K562 (cell line): Measurements from ENCODE around the gene TRAF3IP3. TPM values are rescaled to one million over a fixed set of nuclear protein-coding genes. Genes with fewer than 3 reads are reported as not detected.

Experiments used
- BRD4 ChIP-seq: fragments of 200-600 bp; sonication (generic); IDR thresholded peaks from 2 replicates; pipeline ENCODE4 v1.6.1; 2017; ENCODE audit warnings: inconsistent platforms
- CTBP1 ChIP-seq: fragments of 450-650 bp; IDR thresholded peaks from 2 replicates; pipeline ENCODE4 v1.6.1; 2016; ENCODE audit warnings: borderline replicate concordance
- FOXA3 ChIP-seq, 2 experiments: fragments of 450-650 bp in 1 of 2; sonication (generic) in 1 of 2; formaldehyde crosslinking; IDR thresholded peaks in 1 of 2; conservative IDR thresholded peaks in 1 of 2; 2 replicates each; pipeline versions ENCODE4 v1.4.0 to v1.8.0; 2020 to 2022; ENCODE audit warnings: mild to moderate bottlenecking in 2 of 2, missing genetic modification reagents in 1 of 2
- FOXM1 ChIP-seq, 2 experiments: fragments of 450-650 bp in 1 of 2; sonication (generic) in 1 of 2; formaldehyde crosslinking in 1 of 2; IDR thresholded peaks; 2 replicates each; pipeline versions ENCODE4 v1.6.1 to v1.9.0; 2017 to 2022; ENCODE audit warnings: low read depth in 2 of 2, mild to moderate bottlenecking in 2 of 2, missing genetic modification reagents in 1 of 2, moderate library complexity in 1 of 2
- HDGF ChIP-seq: fragments of 450-650 bp; IDR thresholded peaks from 2 replicates; pipeline ENCODE4 v1.6.1; 2016
- IRF2 ChIP-seq: sonication (generic); formaldehyde crosslinking; IDR thresholded peaks from 2 replicates; pipeline ENCODE4 v1.8.1; 2022; ENCODE audit warnings: mild to moderate bottlenecking, missing genetic modification reagents
- RAD21 ChIP-seq, 2 experiments: fragments of 250-450 bp in 1 of 2; fragments of 450-650 bp in 1 of 2; sonication (Bioruptor Pico) in 1 of 2; formaldehyde crosslinking in 1 of 2; IDR thresholded peaks in 1 of 2; conservative IDR thresholded peaks in 1 of 2; 2 replicates each; pipeline versions ENCODE4 v1.4.0 to v1.8.0; 2020 to 2022; ENCODE audit warnings: mild to moderate bottlenecking in 2 of 2, moderate library complexity in 1 of 2
- SETDB1 ChIP-seq: IDR thresholded peaks from one replicate; pipeline ENCODE4 v1.6.1; 2012; ENCODE audit warnings: low read length, control low read depth, inconsistent platforms
- TFE3 ChIP-seq: fragments of 450-650 bp; formaldehyde crosslinking; IDR thresholded peaks from 2 replicates; pipeline ENCODE4 v1.4.0; 2020; ENCODE audit warnings: mild to moderate bottlenecking, mixed read lengths
- ZNF212 ChIP-seq: fragments of 450-650 bp; formaldehyde crosslinking; IDR thresholded peaks from 2 replicates; pipeline ENCODE4 v1.4.0; 2020; ENCODE audit warnings: mild to moderate bottlenecking
- ZNF449 ChIP-seq: fragments of 250-450 bp; sonication (Bioruptor Pico); IDR thresholded peaks from 2 replicates; pipeline ENCODE4 v1.8.0; 2022; ENCODE audit warnings: moderate library complexity, mild to moderate bottlenecking, inconsistent platforms
- ZNF512 ChIP-seq: IDR thresholded peaks from 2 replicates; pipeline ENCODE4 v1.6.1; 2016; ENCODE audit warnings: missing genetic modification characterization, missing compliant biosample characterization
- ZNF586 ChIP-seq: fragments of 450-650 bp; formaldehyde crosslinking; conservative IDR thresholded peaks from 2 replicates; pipeline ENCODE4 v1.4.0; 2020; ENCODE audit warnings: mild to moderate bottlenecking, moderate library complexity
- ZNF696 ChIP-seq: fragments of 250-450 bp; sonication (Bioruptor Pico); conservative IDR thresholded peaks from 2 replicates; pipeline ENCODE4 v1.4.0; 2020; ENCODE audit warnings: mild to moderate bottlenecking, moderate library complexity
- ZNF699 ChIP-seq: fragments of 250-450 bp; sonication (Bioruptor Pico); IDR thresholded peaks from 2 replicates; pipeline ENCODE4 v1.8.0; 2021; ENCODE audit warnings: mild to moderate bottlenecking, moderate library complexity; ENCODE audit not compliant: insufficient replicate concordance
- ZSCAN32 ChIP-seq: fragments of 450-650 bp; formaldehyde crosslinking; IDR thresholded peaks from 2 replicates; pipeline ENCODE4 v1.4.0; 2020; ENCODE audit warnings: mild to moderate bottlenecking, moderate library complexity
- polyA plus RNA-seq, 8 experiments: library from polyadenylated mRNA; depleted of rRNA in 4 of 8; stranded (reverse) in 5 of 8; unstranded in 3 of 8; fragments of >200 nt; fragmentation: Nextera tagmentation in 2 of 8; fragmentation: Illumina TruSeq in 1 of 8; extraction: Ambion mirVana in 2 of 8; extraction: Trizol in 1 of 8; gene quantifications; 2 replicates each; pipeline versions ENCODE4 v1.2.1 to v1.2.3, GENCODE V29; 2011 to 2014; ENCODE audit warnings: inconsistent platforms in 1 of 8, missing spikeins in 1 of 8
- total RNA-seq, 7 experiments: library from RNA; depleted of rRNA in 6 of 7; stranded (reverse); fragments of >200 nt in 6 of 7; fragmentation: Illumina TruSeq in 2 of 7; extraction: Trizol in 2 of 7; gene quantifications; 2 replicates each; pipeline versions ENCODE4 v1.2.1 to v1.2.3, GENCODE V29; 2011 to 2021; ENCODE audit warnings: low replicate concordance in 1 of 7
- TF ChIP-seq, protein P1 (sequence below), 2 experiments: fragments of 250-450 bp in 1 of 2; fragments of 450-650 bp in 1 of 2; sonication (Bioruptor Pico) in 1 of 2; IDR thresholded peaks; 2 replicates each; pipeline versions ENCODE4 v1.6.1 to v1.8.0; 2016 to 2021; ENCODE audit warnings: mild to moderate bottlenecking in 2 of 2, moderate library complexity in 2 of 2, missing compliant biosample characterization in 1 of 2, missing genetic modification characterization in 1 of 2
- TF ChIP-seq, protein P2 (sequence below): sonication (generic); IDR thresholded peaks from 2 replicates; pipeline ENCODE4 v1.6.1; 2016

The TRAF3IP3 gene
- total and polyA plus RNA-seq, 9 of the 15 experiments (the other 6 are each of a cell fraction or from before 2014, with no cell fraction given): 0.06 to 1.1 (median 0.31) TPM

DNA sequence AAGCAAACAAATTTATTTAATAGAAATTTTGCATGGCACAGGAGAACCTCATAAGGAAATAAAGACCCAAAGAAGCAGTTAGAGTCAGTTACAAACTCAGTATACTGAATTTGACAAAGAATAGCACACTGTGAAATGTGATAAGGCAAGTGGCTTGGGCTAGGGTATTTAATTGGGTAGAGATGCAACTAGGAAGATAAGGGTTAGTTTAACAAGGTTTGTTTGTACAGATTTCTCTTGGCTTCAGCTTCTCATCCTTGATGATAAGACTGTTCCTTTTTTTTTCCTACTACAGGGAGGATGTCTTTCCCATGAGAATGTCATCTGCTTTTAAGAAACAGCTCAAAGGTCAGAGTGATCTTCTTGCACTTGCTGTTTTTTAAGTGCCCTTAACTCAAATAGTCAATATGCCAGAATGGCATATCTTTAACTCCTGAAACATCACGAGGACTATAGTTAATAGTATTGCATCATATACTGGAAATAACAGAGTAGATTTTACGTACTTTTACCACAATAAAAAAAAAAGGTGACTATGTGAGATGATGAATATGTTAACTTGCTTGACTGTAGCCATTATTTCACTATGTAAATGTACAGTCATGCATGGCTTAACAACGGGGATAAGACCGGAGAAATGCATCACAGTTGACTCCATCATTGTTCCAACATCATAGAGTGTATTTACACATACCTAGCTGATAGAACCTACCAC lies 9.2 kb upstream of the TRAF3IP3 start (continued):
- no peak for TF ChIP-seq ZNF512 (tag)
- TF ChIP-seq, protein P1, sequence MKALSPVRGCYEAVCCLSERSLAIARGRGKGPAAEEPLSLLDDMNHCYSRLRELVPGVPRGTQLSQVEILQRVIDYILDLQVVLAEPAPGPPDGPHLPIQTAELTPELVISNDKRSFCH (CRISPR knock-in tag; IDR thresholded peaks at IDR 0.05): no peak
- TF ChIP-seq, protein P1 (tag; IDR thresholded peaks at IDR 0.05): 0 out of 2 replicates have a peak, but pooled peaks have one; percentile 47
- no peak for TF ChIP-seq ZNF212
- no peak for TF ChIP-seq IRF2 (CRISPR knock-in tag)
- TF ChIP-seq FOXM1 (IDR thresholded peaks at IDR 0.05; ENCODE audit: low read depth): peak; percentile 16; the same call in 1 of the 2 replicates
- TF ChIP-seq FOXM1 (CRISPR knock-in tag; IDR thresholded peaks at IDR 0.05; ENCODE audit: low read depth): no peak
- TF ChIP-seq RAD21 (CRISPR knock-in tag; conservative IDR thresholded peaks at IDR 0.05 in 1 of 2, IDR thresholded peaks at IDR 0.05 in 1 of 2): 0 out of 4 replicates have a peak, but pooled peaks of 1 of the 2 experiments have one; percentile 14
- no peak for TF ChIP-seq HDGF
- TF ChIP-seq ZNF696 (CRISPR knock-in tag): no peak
- TF ChIP-seq CTBP1: peak; percentile 83; the same call in 1 of the 2 replicates
- TF ChIP-seq FOXA3 (CRISPR knock-in tag; conservative IDR thresholded peaks at IDR 0.05 in 1 of 2, IDR thresholded peaks at IDR 0.05 in 1 of 2): peak in 1 of 2 experiments; percentile 48; a peak in 1 of 4 replicates
- peak; percentile 90; the same call in 1 of the 2 replicates for TF ChIP-seq ZSCAN32 (CRISPR knock-in tag)
- TF ChIP-seq ZNF586: no peak
- no peak for TF ChIP-seq BRD4
- TF ChIP-seq ZNF449 (CRISPR knock-in tag): no peak
- TF ChIP-seq, protein P2, sequence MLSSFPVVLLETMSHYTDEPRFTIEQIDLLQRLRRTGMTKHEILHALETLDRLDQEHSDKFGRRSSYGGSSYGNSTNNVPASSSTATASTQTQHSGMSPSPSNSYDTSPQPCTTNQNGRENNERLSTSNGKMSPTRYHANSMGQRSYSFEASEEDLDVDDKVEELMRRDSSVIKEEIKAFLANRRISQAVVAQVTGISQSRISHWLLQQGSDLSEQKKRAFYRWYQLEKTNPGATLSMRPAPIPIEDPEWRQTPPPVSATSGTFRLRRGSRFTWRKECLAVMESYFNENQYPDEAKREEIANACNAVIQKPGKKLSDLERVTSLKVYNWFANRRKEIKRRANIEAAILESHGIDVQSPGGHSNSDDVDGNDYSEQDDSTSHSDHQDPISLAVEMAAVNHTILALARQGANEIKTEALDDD: 0 out of 2 replicates have a peak, but pooled peaks have one; percentile 18
- 0 out of 2 replicates have a peak, but pooled peaks have one; percentile 3 for TF ChIP-seq TFE3 (CRISPR knock-in tag)
- TF ChIP-seq SETDB1: no peak
- no peak for TF ChIP-seq ZNF699 (CRISPR knock-in tag)
